AG09309 (cell line): ENCODE data around the gene DAB2IP.

Experiments used
- DNase-seq: peaks from one replicate; pipeline ENCODE4 v3.0.0-alpha.2; 2010; ENCODE audit warnings: low read depth
- H3K4me3 ChIP-seq: 2 replicates; pipeline ENCODE4 v1.5.1; 2011; ENCODE audit warnings: mild to moderate bottlenecking, low read depth, low read length, moderate library complexity; ENCODE audit not compliant: control insufficient read depth
- CTCF ChIP-seq: IDR thresholded peaks from 2 replicates; pipeline ENCODE4 v1.5.1; 2011; ENCODE audit warnings: mild to moderate bottlenecking, low read depth, low read length, inconsistent platforms; ENCODE audit not compliant: insufficient read depth, control insufficient read depth; ENCODE audit errors: missing control alignments

The DAB2IP gene

GRCh38 chr9:121744002-121744686 lies 92.7 kb downstream of the DAB2IP start:
- H3K4me3 ChIP-seq: peak overlapping the region; percentile 53
- DNase-seq: peak; percentile 8
- peak; percentile 39 for TF ChIP-seq CTCF

DNA sequence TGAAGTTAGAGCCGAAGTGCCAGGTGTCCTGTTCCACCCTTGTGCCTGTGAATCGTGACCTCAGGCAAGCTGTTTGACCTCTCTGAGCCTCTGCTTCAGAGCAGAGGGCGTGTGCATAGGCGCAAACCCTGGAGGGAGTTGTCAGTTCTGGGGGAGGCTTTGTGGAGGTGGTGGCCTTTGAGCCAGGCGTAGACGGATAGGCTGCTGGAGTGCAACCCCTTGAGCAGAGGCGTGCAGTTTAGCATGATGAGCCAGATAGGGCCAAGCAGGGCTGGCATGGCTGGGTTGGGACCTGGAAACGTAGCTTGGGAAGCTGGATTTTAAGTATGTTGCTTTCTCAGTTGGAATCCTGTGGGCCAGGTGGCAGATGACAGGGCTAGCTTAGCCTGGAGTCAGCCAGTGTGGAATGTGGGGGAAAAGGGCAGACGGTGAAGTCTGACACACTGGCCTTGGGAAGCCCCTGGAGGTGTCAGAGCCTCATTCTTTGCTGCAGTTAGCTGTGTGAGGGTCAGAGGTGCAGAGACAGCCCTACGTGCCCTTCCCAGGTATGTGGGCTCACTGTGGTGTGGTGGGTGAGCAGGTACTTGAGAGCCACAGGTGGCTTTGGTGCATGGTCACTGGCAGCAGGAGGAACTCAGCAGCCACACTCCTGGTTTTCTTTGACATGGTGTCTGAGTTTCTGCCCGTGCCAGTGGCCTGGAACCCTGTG lies 93.4 kb downstream of the DAB2IP start:
- no peak for TF ChIP-seq CTCF
- no peak for DNase-seq
- no peak overlapping the region; the same call in 1 of the 2 replicates for H3K4me3 ChIP-seq

DNA sequence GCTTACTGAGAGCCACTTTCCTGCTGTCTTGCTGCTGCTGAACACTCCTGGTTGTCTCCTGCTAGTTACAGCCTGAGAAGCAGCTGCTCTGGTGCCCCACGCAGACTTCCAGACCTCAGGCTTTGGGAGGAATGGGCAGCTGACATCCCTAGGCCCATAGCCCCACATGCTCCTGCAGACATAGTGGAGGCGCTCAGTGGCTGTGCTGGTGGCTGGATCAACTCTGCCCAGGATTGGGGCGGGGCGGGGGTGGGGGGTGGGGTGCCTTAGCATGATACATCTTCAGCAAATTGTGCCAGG lies 93.9 kb downstream of the DAB2IP start:
- no peak overlapping the region for H3K4me3 ChIP-seq
- no peak for TF ChIP-seq CTCF
- DNase-seq: no peak

GRCh38 chr9:121746411-121746810 lies 95.0 kb downstream of the DAB2IP start:
- no peak for DNase-seq
- no peak overlapping the region for H3K4me3 ChIP-seq
- TF ChIP-seq CTCF: no peak

DNA sequence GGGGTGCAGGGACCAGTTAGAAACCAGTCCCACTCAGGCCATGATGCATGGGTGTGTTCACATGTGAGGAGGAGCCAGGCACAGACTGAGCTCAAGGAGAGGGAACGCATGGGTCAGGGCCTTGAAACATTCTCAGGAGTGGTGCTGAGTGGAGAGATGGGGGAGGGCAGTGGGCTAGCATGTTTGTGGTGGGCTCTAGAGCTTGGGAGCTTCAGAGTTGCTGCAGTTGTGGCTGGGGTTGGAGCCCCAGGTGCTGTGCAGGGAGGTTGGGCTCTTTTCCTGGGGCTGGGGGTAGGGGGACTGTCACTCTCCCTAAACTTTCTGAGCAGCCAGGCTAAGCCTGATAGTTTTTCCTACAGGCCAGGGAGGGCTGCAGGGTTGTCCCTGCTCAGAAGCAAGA lies 95.4 kb downstream of the DAB2IP start:
- no peak for TF ChIP-seq CTCF
- no peak overlapping the region for H3K4me3 ChIP-seq
- DNase-seq: no peak

DNA sequence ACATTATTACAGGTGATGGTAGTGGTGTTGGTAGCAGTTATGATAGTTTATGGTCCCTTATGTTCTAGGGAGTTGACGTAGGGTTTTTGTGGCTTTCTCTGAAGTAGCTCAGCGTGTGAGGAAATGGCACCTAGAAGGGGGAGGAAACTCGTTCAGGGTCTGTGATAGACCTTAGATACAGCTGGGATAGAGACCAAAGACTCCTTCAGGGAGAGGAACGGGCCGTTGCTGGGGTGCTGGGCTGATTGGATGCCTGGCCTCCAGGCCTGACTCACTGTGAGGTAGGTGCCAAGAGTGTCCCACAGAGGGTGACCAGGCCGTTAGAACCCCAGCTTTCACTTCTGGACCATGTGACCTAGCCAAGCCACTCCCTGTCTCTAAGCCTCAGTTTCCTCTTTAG lies 96.6 kb downstream of the DAB2IP start:
- H3K4me3 ChIP-seq: no peak overlapping the region

More for the DNA sequence above, 96.6 kb downstream of the DAB2IP start:
- TF ChIP-seq CTCF: no peak
- no peak for DNase-seq
